HG03039 (cell line): Measurements from ENCODE around the gene ZNF697.

ENCODE experiments used
- ATAC-seq: cut with Tn5 transposase; IDR thresholded peaks from one replicate; pipeline ENCODE4 v1.9.1; 2021; ENCODE audit warnings: mild to moderate bottlenecking, moderate library complexity; ENCODE audit not compliant: unreplicated experiment

The ZNF697 gene

GRCh38 chr1:119664067-119664466 lies 16.0 kb upstream of the ZNF697 start:
- ATAC-seq, result no peak

GRCh38 chr1:119662034-119662437 lies 14.0 kb upstream of the ZNF697 start:
- peak; percentile 83 for ATAC-seq

GRCh38 chr1:119660253-119661083 lies 12.4 kb upstream of the ZNF697 start:
- no peak for ATAC-seq

DNA sequence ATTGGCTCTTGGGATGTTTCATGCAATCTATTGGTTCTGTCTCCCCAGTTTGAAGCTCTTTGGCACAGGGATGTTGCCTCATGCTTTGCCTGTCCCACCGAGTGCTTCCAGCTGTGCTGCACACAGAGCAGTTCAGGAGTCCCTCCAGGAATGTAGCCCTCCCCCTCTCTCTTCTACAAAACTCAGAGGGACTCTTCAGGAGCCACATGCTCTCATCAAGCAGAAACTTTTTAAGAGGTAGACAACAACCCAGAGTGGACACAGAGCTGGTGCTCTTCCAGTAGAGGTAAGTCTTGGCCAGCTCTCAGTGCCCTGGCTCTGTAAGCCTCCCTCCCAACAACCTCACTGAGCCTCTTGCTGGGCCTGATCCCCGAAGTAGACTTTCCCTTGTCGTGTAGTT lies 11.6 kb upstream of the ZNF697 start:
- ATAC-seq, result no peak

- ATAC-seq, result peak; percentile 53
These were observed 8.4 kb upstream of the ZNF697 start for GRCh38 chr1:119656410-119656955.

GRCh38 chr1:119655154-119655553 lies 7.1 kb upstream of the ZNF697 start:
- no peak for ATAC-seq

DNA sequence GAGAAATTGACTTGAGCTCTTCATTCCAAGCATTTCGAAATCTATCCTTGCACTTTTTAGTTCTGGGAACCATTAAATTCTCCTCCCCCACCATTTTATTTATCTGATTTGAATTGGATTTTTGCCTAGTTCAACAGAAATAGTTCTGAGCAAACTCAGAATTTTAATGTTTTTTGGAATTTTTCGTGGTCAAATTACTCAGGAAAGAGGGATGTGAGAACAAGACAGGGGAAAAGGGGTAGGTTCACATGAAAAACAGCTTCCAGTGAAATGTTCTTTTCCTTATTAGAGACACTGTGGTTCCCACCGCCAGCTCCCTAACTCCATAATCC lies 5.7 kb upstream of the ZNF697 start:
- no peak for ATAC-seq

- ATAC-seq, result no peak
These were observed 5.2 kb upstream of the ZNF697 start for GRCh38 chr1:119653135-119653838.

GRCh38 chr1:119652587-119652986 lies 4.5 kb upstream of the ZNF697 start:
- ATAC-seq, result no peak

- no peak for ATAC-seq
These were observed 3.6 kb upstream of the ZNF697 start for GRCh38 chr1:119651641-119652040.

DNA sequence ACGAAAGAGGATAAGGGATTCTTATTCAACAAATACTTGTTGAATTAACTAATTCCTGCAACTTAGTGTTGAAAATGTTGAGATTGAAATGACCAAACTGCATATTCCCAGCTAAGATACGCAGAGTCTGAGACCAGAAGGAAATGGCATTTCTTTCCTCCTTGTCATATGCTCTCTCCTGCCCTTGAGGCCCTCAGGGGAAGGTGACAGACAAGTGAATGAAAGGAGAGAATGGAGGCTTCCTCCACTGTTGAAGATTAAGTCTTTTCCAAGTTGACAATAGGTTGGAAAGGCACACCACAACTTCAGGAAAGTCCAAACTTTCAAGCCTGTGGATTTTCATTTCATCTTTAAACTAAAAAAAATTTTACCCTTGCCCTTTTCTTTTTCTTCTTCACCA lies 3.1 kb upstream of the ZNF697 start:
- ATAC-seq, result no peak

- no peak for ATAC-seq
These were observed 546 bp upstream of the ZNF697 start for GRCh38 chr1:119648620-119649004.

DNA sequence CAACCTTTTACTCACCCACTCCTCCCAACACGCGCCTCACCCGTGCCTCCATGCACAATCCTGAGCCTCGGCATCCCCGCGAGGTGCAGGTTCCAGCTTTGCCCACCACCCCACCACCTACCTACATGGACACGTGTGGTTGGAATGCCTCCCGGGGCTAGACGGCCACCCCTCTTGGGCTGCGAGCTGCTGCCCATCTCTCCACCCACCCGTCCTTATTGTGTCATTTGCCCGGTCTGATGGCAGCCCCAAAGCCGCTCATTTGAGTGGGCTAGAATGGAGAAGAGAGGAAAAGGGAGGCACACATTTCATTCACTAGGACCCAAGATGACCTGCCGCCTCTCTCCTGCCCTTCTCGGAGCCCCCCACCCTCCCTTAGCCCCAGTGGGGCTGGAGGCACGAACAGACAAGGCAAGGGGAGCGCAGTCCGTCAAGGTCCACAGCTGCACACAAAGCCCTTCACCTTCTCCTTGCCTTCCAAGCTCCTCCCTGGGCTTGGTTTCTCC lies 785 bp downstream of the ZNF697 start:
- ATAC-seq, result no peak

DNA sequence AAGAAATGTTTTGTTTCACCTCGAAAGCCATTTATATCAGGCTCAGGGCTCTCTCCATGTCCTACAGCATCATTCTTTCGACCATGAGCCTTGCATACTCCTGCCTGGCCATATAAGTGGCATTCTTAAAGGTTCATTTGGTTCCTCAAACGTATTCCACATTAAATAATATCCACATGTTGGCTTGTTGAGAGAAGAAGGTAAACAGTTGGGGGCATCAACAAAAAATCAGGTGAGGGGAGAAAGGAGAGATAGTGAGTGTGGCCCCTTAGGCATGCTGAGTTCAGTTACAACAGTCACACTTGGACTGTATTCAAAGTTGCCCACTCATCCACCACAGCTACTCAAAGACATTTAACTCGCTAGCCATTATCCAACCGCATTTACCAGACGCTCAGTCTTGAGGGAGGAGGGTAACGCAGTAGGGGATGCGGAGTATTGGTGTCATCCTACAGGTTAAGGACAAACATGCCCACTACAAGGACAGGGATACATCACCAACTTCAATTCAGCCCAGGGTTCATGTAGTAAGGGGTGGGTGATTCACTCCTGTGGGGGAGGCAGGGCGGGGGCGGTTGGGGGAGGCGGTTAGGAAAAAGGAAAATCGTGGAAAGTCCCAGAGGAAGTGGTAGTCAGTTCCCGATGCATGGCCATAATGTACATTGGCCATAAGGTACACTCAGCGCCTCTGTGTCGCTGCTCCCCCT lies 1.4 kb downstream of the ZNF697 start:
- ATAC-seq, result no peak

DNA sequence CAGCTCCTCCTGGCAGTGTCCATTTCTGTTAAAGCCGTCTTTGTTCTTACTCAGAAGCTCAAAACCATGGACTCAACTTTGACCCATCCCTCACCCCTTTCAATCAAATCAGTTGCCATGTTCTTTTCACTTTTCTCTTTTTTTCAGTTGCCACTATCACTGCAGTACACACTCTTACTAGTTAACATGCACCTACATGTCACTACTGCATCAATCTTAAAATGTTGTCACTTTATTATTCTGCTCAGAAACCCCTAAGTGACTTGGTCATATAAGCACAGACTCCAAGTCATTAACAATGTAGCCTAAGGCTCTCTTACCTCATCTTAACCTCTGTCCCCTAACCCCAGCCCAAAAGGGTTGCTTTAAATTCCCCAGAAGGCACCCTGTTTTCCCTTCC lies 9.0 kb downstream of the ZNF697 start:
- ATAC-seq, result no peak

- ATAC-seq, result no peak
These were observed 10.4 kb downstream of the ZNF697 start for GRCh38 chr1:119637710-119638109.

GRCh38 chr1:119636491-119637089 lies 11.5 kb downstream of the ZNF697 start:
- no peak for ATAC-seq

- peak; percentile 57 for ATAC-seq
These were observed 12.2 kb downstream of the ZNF697 start for GRCh38 chr1:119635811-119636390.

GRCh38 chr1:119634016-119634415 lies 14.1 kb downstream of the ZNF697 start:
- no peak for ATAC-seq

DNA sequence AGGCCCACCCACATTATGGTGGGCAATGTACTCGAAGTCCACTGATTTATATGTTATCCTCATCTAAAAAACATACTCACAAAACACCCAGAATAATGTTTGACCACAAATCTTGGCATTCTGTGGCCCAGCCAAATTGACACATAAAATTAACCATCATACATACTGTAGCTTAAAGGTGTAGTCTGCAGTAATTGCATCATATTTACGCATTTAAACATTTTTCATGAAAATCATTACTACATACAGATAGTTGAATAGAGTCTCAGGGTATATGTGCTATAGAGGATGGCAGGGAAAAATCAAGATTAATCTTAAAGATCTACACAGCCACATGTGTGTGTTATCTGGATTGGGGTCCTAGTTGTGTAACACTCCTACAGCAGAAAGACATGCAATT lies 14.5 kb downstream of the ZNF697 start:
- ATAC-seq, result no peak

- no peak for ATAC-seq
These were observed 15.2 kb downstream of the ZNF697 start for GRCh38 chr1:119632841-119633240.
